T-helper 22 cell (primary cell): ENCODE measurements around the gene PPP2R2C.

ENCODE experiments used
- DNase-seq: peaks from one replicate; pipeline ENCODE4 v3.0.0-alpha.2; 2020; ENCODE audit warnings: low read depth

PPP2R2C gene

DNA sequence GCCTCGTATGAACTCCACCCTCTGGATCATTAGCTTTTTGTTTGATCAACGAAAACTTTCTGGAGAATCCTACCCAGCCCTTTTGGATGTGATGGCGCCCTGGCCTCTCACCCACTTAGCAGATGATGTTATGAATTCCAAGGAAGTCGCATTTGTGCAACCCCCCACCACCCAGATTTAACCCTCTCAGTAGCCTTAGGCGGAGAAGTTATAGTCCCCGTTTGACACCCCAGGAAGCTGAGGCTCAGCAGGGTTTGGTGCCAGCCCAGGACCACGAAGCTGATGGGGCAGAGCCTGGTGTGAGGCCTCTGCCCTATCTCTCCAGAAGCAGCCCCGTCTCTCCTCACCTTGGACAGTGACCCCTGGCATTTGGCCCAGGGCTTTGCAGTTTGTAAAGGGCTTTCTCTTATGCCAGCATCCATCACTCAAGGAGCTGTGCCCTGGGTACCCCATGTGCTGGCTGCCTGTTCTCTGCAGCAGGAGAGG is 201.7 kb downstream of the PPP2R2C start:
- DNase-seq: no peak
